GM19023 (cell line): ENCODE data around the gene ELMO1.

Experiments
- ATAC-seq: cut with Tn5 transposase; IDR thresholded peaks from one replicate; pipeline ENCODE4 v1.9.1; 2021; ENCODE audit warnings: mild to moderate bottlenecking, moderate library complexity; ENCODE audit not compliant: unreplicated experiment

The ELMO1 gene

DNA sequence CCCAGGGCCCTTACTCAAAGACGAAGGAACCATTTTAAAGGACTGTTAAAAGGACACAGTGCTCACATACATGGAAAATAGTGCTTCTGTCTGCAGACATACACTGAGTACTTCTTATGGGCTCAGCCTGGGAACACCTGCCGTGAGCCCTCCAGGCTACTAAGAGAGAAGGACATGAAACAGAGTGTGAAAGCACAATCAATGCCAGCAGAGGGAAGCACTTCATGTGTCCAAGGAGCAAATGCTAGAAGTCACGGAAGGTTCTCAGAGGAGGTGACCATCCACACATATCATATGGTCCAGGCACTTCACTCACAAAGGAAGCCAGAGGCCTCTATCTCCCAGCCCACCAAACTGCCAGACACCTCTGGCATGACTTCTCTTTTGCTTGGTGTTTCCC, 15.5 kb downstream of the ELMO1 start:
- ATAC-seq, result no peak

DNA sequence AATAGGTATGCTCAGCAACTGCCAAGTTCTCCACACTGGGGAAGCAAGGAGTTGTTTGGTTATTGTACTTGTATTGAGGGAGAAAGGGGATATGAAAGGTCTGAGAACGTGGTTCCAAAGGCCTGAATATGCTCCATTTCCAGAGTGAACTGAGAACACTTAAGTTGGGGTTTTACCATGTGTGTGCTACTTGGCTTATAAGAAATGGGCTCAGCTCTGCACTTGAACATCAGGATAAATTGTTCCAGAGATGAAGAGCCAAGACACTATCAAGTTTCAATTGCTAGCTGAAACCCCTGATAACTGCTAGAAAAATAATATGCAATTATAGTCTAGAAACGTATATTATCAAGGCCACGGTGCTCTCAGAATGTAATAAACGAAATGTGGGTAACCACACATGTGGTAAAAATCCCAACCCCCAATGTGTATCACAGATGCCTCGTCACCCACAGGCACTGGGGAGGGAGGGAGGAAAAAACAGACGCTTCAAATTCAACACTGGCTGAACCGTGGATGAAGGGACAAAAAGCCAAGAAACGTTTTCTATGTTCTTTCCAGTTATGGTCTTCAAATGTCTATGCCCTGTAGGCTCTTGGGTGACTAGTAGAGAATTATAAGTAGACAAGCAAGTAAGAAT, 16.3 kb downstream of the ELMO1 start:
- ATAC-seq, result no peak

DNA sequence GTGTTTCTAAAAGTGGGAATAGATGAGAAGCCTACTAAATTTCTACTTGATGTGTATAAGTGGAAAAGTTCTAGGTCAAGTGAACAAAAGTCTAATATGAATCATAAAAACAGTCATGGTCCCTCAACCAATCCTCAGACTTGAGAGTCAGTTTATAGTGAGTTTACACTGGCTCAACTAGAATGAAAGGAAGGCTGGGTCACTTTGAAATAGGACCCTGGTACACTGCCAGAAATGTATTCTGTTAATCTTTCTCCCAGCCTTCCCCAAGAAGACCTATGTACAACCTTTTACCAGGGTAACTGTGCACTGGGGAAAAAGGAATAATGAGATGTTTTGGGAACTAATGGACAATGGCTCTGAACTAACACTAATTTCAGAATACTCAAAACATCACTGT, 17.3 kb downstream of the ELMO1 start:
- ATAC-seq, result no peak

DNA sequence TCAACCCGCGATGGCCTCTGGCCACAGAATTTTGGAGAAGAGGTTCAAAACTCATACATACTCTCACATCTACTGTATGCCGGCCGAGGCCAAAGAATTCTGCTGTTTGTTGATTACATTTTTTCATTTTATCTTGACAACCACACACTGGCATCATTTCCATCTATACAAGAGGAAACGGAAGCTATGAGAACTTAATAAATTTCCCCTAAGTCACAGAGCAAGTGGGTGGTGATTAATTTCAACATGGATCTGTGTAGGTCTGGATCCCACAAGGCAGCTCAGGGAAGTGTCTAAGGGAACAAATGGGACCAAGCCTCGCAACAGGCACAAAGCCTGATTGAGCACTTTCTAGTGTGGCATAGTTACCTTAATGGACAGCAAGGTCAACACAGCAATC, 18.0 kb downstream of the ELMO1 start:
- no peak for ATAC-seq

DNA sequence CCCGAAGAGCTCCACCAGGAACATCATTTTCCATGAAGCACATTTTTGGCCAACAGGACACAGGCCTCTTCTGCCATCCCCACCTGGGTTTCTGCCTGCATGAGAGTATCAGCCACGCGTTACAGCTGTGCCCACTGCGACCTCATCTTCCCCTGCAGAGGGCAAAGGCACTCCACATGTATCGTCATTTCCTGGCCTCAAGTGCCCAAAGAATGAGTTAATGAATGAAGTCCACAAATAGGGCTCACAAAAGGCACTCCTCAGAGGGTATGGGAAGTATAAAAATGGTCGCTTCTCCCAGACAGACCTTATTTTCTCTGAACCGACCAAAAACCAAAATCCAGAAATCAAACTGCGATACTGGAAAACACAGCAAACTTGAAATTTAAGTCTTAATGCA, 18.5 kb downstream of the ELMO1 start:
- no peak for ATAC-seq

DNA sequence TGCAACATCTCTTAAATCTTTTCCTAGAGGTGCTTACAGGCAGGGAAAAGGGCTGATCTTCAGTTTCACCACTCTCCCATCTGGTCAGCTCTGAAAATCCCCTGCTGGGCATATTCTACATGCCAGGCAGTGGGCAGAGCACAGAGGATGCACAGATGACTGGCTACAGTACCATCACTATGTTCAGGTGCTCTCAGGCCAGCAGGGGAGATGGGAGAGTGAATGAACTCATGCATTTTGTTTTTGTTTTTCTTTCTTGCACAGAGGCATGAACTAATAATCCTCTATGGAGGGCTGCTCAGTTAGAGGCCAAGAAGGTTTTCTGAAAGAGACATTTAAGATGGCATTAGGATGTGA, 19.3 kb downstream of the ELMO1 start:
- no peak for ATAC-seq

DNA sequence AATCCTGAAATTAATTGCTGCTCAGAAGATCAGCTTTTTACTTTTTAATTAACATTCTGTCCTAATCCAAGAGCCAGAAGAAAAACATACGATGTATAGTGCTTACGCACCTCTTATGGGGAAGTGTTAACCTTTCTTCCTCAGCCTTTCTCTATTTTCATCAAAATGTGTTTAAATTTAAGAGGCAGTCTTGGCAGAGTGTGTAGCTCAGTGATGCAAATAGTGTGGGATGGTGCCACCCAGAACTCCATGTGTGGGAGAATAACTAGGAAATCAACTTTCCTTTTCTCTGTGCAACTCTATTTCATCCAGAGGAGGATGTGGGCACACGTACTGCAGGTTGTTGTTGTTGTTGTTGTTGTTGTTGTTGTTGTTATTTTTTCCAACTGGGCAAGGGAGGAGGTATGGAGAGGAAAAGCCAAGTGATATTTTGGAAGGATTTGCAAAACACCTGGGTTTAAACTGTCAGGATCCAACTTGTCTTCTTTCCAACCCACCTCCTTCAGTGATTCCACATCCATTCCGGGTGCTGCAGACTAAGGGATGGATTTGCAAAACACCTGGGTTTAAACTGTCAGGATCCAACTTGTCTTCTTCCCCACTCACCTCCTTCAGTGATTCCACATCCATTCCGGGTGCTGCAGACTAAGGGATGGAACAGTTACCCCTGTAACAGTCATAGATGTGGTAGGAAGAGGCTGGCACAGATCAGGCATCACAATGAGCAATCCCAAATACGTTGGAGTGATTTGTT, 19.8 kb downstream of the ELMO1 start:
- ATAC-seq, result no peak

DNA sequence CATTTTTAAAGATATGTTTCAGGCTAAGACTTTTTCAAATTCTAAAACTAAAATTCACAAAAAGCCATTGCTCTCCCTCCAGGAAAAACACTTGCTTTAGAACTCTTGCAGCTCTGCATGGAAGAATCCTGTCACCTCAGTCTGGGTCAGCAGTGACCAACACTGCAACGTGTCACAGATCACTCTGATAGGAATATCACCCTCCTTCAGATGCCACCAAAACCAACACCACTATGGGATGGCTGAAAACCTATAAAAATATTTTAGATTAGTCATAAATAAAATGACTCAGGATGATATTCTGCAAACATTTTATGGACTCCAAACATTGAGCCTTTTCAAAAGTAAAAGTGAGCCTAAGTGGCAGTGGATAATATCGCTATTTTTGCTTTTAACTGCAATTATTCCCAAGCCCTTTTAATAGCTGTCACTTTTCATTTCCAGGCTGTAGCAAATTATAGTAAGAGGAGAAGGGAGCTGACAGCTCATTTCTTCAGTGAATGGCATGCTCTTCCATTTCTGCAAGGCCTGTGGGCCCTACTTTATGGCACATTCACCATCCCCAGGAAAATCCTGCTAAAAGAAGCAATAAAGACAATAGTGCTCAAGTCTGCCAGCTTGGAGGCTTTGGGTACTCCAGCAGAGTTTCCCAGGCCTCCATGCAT, 21.3 kb downstream of the ELMO1 start:
- no peak for ATAC-seq

DNA sequence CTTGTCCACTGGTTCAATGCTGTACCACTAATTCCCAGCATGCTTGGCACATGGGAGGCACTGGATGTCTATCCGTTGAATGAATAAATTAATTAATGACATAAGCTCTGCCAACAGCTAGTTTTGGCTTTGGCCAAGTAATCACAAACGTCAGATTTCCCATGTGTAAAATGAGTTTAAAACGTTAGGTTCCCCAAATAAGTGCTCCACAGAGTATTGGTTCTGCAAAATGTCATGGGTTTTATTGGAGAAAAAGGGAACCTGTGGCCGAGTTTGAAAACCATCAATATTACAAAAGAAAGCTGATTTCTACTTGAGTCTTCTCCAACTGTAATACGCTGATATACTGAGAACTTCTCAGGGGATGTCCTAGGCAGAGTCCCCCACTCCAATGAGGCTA, 23.2 kb downstream of the ELMO1 start:
- ATAC-seq, result no peak

DNA sequence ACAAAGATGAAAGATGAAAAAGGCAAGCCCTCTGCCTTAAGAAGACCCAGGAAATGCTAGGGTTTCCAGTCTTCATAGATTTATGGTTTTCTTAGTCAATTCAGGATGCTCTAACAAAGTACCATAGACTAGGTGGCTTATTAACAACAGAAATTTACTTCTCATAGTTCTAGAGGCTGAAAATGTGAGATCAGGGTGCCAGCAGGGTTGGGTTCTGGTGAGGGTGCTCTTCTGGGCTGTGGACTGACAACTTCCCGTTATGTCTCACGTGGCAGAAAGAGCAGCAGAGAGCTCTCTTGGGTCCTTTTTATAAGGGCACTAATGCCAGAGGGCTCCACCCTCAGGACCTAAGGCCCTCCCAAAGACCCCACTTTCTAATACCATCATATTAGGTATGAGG, 23.7 kb downstream of the ELMO1 start:
- no peak for ATAC-seq

DNA sequence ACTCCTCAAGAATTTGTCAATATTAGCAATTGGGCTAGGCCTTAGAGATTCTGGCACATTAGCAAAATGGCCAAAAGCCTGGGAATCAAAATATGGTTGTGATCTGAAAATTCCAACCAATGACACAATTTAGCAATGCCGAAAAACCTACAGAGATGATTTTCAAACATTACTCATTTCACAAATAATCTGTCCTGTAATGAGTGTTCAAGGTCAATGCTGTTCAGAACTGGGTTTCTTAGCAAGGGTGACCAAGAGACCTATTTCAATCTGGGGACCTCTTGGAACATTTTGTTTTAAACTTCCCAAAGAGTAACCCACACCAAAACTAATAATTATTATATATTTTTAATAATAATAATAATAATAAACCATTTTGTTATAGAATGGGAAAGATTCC, 24.1 kb downstream of the ELMO1 start:
- ATAC-seq, result no peak

DNA sequence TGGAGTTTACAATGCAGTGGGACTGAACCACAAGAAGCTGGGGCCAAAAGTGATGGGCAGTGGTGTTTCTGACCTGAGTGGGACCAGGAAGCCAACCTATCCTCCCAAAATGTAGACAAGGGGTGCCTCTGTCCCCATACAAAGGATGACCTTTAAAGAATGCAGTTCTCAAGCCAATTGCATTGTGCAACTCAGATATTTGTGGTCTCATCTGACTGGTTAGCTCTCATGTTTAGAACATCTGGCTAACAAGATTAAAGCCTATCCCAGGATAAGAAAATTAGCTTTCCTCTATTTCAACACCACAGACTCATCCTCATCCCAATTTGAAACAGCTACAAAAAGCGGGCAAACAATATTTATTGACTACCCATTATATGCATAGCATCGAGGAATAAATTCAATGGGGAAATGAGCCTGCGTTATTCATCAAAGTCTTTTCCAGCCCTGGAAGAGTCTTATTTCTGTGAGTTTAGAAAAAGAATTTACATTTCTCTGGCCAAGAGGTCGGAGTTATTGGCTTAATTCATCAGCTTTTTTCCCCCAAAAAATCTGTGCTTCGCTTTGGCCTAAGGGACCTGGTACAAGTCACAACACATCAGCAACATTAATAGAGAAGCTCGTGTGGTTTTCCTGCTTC, 26.7 kb downstream of the ELMO1 start:
- no peak for ATAC-seq

DNA sequence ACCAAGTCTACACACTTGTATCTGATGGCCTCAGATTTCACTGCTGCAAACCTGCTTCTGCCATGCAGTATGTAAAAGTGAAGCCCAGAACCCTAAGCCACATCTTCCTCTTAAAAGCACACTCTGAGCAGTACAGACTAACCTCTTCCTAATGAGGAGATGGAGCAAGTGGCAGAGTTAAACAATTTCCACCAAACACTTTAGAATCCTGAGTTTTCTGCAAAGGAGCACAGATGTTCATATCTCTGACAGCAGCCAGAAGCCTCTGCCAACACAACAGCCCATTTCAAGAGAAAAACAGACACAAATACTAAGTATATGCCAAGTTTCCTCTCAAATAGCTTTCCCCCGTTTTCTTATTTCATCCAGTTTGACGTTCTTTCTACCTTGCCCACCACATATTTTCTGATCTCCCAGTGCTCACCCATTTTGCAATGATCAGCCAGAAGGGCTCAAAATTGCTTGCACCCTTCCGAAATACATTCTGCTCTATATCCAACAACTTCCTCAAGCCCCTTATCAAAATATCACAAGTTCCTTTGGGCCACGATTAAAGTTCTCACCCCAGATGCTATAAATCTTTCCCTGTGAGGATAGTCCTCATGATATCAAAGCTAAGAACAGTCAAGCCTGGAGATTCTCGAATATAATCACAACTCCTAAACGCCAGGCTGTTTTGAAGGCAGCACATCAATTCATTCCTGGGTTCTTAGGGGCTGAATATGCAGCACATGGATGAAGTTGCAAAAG, 27.5 kb downstream of the ELMO1 start:
- ATAC-seq, result no peak

DNA sequence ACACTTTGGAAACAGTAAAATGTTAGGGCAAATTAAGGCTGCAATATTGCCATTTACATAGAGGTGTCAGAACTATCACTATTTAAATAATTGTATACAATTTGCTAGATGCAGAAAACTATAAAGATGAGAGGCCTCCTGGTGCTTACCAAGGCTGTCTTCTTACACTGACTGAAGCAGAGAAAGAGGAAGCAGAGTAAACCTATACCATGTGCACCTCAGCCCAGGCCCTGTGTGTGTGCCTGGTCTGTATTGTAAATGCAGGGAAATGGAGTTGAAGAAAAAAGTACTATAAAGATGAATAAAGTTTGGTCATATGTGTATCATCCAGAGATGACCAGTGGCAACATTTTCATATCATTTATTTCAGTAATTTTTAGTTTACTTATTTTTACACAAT, 29.2 kb downstream of the ELMO1 start:
- no peak for ATAC-seq

DNA sequence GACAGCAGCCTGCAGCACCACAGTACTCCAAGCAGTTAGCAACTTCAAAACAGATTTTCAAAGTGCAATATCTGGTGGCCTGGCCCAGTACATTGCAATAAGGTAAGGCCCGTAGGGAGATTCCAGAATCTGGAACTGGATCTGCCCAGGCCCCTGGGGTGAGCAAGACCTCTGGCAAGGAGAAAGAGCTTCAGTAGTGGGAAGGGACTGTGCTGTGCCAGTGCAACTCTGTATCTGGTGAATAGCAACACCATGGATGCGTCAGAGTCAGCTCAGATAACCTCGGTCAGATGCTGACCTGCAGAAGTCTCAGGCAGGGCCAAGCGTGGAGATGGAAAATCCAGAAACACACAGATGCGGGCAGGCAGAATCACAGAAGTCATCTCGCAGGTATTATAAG, 30.3 kb downstream of the ELMO1 start:
- ATAC-seq, result no peak

DNA sequence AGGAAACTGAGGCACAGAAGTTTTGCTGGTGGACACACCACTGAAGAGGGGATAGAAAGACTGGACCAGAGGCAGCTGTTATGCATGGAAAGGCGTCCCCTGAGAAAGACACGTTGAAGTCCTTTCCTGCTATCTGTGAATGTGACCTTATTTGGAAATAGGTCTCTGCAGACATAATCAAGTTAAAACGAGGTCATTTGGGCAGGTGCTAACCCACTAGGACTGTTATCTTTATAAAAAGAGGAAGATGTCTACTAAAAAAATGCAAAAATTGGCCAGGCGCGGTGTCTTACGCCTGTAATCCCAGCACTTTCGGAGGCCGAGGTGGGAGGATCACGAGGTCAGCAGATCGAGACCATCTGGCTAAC, 31.6 kb downstream of the ELMO1 start:
- ATAC-seq, result no peak

DNA sequence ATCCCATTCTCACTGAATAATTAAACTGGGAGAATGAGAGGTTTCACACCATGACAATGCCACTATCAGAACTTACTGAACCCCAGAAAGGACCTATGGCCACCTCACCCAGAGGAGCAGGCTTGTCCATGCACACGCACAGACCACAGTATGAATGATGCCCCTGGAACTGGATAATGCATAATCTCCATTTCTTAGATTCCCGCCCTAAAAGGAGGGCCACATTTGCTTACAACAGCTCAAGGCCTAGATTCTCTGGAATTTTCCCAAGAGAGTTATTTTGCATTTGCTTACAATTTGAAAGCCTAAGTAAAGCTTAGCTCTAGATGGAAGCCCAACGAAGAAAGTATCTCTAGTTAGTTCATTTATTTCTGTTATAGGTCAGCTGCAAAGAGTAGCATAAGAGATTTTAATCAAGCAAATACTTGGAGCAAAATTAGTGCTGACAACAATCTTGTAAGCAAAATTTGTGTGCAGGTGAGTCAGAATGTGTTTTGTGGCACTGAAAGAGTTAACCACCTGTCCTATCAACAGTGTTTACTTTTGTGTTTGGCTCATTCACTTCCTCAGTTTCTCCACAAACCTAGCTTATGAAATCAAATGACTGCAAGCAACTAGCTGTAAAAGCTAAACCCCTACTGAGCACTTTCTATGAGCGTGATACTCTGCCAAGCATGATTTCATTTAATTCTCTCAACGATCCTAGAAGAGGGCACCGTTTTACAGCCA, 32.1 kb downstream of the ELMO1 start:
- ATAC-seq, result no peak

DNA sequence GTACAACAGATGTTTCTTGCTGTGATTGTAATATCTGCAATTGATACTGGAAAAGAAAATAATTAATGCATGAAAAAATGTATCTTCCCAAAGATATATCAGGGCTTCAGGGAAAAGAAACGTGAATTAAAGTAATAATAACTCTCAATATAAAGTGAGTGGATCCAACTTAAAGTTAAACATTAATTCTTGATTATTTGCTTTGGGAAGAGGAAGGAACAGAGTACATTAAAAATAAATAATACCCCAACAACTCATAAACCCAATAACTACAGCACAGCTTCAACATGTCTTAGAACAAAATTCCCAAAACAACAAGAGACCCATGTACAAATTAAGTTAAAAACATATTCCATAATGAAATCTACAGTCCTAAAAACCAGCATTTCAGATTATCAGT, 33.0 kb downstream of the ELMO1 start:
- no peak for ATAC-seq

DNA sequence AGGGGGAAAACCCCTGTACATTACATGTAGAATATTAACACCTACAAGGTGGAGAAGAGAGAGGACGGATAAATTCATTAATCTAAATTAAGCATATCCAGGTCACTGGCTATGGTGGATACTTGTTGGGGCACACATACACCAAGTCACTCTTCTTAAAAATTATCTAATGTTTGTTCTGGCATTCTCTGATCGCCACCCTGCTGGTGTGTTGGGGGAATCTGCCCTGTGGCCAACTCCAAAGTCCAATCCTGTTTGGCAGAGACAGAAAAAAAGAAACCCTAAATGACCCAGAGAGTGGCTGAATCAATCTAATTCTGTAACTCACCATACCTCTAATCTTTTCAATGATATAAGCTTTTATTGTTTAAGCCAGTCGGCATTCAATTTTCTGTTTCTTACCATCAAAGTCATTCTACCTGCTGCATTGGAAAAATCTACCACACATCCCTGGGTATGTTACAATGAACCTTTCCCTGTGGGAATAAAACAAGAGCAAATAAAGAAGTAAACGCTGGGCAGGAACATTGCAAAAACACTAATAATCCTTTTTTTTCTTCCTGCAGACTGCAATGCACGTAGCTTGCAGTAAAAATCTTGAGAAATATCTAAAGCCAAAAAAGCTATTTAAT, 34.2 kb downstream of the ELMO1 start:
- ATAC-seq, result no peak

DNA sequence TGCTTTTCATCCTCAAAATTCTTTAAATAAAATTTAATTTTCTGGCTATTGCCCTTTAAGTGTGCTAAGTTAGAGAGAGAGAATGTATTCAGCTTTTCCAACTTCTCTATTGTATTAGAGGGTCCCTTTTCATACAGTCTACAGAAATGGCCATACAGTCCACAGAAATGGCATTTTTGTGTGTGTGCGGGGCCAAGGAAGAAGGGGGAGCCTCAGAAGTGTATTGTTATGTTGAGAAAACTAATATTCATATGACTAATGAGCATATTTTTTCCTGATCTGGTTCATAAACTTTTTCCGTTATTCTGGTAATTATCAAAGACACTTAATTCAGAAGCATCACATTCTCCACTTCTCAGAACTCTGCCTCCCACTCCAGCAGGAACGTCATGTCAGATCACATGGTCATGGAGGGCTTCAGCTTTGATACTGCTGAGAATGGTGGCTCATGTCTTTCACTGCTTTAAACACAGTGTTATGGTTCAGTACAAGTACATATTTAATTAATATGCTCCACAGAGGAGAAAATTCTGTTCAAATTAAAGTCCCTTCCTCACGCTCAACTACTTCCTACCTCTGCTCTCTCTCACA, 37.1 kb downstream of the ELMO1 start:
- ATAC-seq, result no peak
